ENCODE measurements around the gene MGAT1.

DNA sequence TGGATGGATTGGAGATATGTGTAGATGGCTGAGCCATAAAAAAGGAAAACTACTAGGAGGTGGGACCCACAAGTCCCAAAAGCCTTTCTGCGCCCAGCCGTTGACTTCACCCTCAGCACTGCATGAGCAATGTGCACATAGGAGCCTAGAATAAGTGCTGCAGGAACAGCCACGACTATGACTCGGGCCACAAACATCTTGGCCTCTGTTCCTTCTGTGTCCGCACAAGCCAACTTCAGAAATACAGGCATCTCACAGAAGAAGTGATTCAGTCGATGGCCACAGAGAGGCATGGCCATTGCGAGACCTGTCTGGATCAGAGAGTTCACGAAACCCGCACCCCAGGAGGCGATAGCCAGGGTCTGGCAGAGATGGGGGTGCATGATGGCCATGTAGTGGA is 63.3 kb downstream of the MGAT1 start:
- TF ChIP-seq POLR2A (IDR thresholded peaks at IDR 0.05) (no peak), EP300 (IDR thresholded peaks at IDR 0.05) (no peak), POLR2AphosphoS5 (IDR thresholded peaks at IDR 0.05) (no peak)
- TF ChIP-seq, protein P1, sequence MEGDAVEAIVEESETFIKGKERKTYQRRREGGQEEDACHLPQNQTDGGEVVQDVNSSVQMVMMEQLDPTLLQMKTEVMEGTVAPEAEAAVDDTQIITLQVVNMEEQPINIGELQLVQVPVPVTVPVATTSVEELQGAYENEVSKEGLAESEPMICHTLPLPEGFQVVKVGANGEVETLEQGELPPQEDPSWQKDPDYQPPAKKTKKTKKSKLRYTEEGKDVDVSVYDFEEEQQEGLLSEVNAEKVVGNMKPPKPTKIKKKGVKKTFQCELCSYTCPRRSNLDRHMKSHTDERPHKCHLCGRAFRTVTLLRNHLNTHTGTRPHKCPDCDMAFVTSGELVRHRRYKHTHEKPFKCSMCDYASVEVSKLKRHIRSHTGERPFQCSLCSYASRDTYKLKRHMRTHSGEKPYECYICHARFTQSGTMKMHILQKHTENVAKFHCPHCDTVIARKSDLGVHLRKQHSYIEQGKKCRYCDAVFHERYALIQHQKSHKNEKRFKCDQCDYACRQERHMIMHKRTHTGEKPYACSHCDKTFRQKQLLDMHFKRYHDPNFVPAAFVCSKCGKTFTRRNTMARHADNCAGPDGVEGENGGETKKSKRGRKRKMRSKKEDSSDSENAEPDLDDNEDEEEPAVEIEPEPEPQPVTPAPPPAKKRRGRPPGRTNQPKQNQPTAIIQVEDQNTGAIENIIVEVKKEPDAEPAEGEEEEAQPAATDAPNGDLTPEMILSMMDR (IDR thresholded peaks at IDR 0.05), result no peak

Data from stomach (tissue), 4 donors.